HepG2 (cell line): ENCODE measurements around the gene ZBTB20. TPM values are rescaled to one million over a fixed set of nuclear protein-coding genes. Genes with fewer than 3 reads are reported as not detected.

Source experiments
- CEBPG ChIP-seq: IDR thresholded peaks from 2 replicates; pipeline ENCODE4 v1.6.1; 2016
- MIXL1 ChIP-seq: IDR thresholded peaks from 2 replicates; pipeline ENCODE4 v1.6.1; 2016
- REL ChIP-seq: sonication (generic); formaldehyde crosslinking; conservative IDR thresholded peaks from 2 replicates; pipeline ENCODE4 v1.8.0; 2022; ENCODE audit warnings: mild to moderate bottlenecking, missing genetic modification reagents, moderate library complexity
- SCMH1 ChIP-seq: sonication (generic); formaldehyde crosslinking; IDR thresholded peaks from 2 replicates; pipeline ENCODE4 v1.9.0; 2021; ENCODE audit warnings: missing genetic modification reagents, mild to moderate bottlenecking, borderline replicate concordance
- STAG1 ChIP-seq: sonication (generic); formaldehyde crosslinking; IDR thresholded peaks from 2 replicates; pipeline ENCODE4 v1.4.0; 2020; ENCODE audit warnings: missing genetic modification reagents
- TAF1 ChIP-seq: sonication (generic); formaldehyde crosslinking; IDR thresholded peaks from 2 replicates; pipeline ENCODE4 v1.4.0; 2020; ENCODE audit warnings: missing genetic modification reagents
- ZNF530 ChIP-seq: sonication (generic); formaldehyde crosslinking; IDR thresholded peaks from 2 replicates; pipeline ENCODE4 v1.5.0; 2020; ENCODE audit warnings: low read depth, mild to moderate bottlenecking, missing genetic modification reagents
- ZNF607 ChIP-seq: sonication (generic); formaldehyde crosslinking; IDR thresholded peaks from 2 replicates; pipeline ENCODE4 v1.5.1; 2020; ENCODE audit warnings: missing genetic modification reagents, mild to moderate bottlenecking, borderline replicate concordance
- polyA plus RNA-seq, 8 experiments: library from polyadenylated mRNA; depleted of rRNA in 3 of 8; stranded (reverse) in 7 of 8; unstranded in 1 of 8; fragments of >200 nt; fragmentation: Illumina TruSeq in 4 of 8; extraction: Trizol in 4 of 8; gene quantifications; 2 replicates each; pipeline versions ENCODE4 v1.2.1 to v1.2.3, GENCODE V29; 2011 to 2016; ENCODE audit warnings: low read depth in 4 of 8, missing spikeins in 1 of 8, mixed read lengths in 1 of 8; ENCODE audit not compliant: insufficient read depth in 1 of 8
- total RNA-seq, 5 experiments: library from RNA; depleted of rRNA; stranded (reverse); fragments of >200 nt; fragmentation: Illumina TruSeq; extraction: Trizol; gene quantifications; 2 replicates each; pipeline ENCODE4 v1.2.3, GENCODE V29; 2016; ENCODE audit warnings: low read depth in 1 of 5
- TF ChIP-seq, protein P1 (sequence below): sonication (generic); formaldehyde crosslinking; IDR thresholded peaks from 2 replicates; pipeline ENCODE4 v1.4.0; 2020; ENCODE audit warnings: missing genetic modification reagents, borderline replicate concordance
- TF ChIP-seq, protein P2 (sequence below): sonication (generic); IDR thresholded peaks from 2 replicates; pipeline ENCODE4 v1.6.1; 2016; ENCODE audit warnings: low read depth, borderline replicate concordance
- TF ChIP-seq, protein P3 (sequence below): sonication (generic); formaldehyde crosslinking; conservative IDR thresholded peaks from 2 replicates; pipeline ENCODE4 v1.8.0; 2022; ENCODE audit warnings: low read depth, missing genetic modification reagents
- TF ChIP-seq, protein P4 (sequence below): sonication (generic); formaldehyde crosslinking; IDR thresholded peaks from 2 replicates; pipeline ENCODE4 v1.5.0; 2020; ENCODE audit warnings: mild to moderate bottlenecking, missing genetic modification reagents, moderate library complexity
- TF ChIP-seq, protein P5 (sequence below): IDR thresholded peaks from 2 replicates; pipeline ENCODE4 v1.6.1; 2012; ENCODE audit warnings: low read depth, low read length, improper control_type of control experiment
- TF ChIP-seq, protein P6 (sequence below): sonication (generic); formaldehyde crosslinking; IDR thresholded peaks from 2 replicates; pipeline ENCODE4 v1.9.0; 2021; ENCODE audit warnings: missing genetic modification reagents, borderline replicate concordance

ZBTB20 gene
- total and polyA plus RNA-seq, 2 of the 13 experiments (the other 11 are each of a cell fraction or from before 2014, with no cell fraction given), result 1.9 to 8.8 TPM

DNA sequence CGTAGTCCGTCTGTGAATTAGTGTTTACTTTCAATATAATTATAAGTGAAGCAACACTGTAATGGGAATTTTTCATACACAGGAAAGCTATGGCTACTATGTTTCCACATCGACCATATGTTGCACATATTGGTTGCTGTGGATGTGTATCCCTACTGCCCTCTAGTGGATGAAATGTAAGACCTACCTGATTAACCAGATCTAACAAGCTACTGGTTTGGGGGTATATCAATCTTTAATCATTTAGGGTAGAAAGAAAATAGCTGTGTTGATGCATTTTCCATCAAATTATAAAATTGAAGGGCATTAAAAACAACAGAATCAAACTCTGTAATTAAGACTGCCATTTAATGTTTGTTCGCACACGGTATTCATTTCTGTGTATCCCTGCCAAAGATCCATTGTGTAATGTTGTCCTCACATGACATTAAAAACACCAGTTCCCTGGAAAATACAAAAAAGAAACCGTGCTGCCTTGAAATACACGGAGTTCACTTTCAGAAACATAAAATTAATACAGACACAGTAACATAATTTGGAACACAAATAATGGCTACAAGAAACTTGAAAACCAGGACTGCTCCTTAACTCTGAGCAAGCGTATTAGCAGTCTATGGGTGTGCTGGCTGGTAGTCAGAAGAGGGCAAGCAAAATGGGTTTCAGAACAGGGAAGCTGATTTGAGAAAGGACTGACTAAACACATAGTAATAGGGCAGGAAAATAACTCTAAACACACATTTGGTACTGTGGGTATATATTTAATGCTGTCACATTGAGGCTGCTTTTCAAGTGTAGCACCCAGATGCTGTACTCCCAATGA lies 728.2 kb downstream of the ZBTB20 start (continued):
- TF ChIP-seq, protein P1, sequence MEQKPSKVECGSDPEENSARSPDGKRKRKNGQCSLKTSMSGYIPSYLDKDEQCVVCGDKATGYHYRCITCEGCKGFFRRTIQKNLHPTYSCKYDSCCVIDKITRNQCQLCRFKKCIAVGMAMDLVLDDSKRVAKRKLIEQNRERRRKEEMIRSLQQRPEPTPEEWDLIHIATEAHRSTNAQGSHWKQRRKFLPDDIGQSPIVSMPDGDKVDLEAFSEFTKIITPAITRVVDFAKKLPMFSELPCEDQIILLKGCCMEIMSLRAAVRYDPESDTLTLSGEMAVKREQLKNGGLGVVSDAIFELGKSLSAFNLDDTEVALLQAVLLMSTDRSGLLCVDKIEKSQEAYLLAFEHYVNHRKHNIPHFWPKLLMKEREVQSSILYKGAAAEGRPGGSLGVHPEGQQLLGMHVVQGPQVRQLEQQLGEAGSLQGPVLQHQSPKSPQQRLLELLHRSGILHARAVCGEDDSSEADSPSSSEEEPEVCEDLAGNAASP (CRISPR knock-in tag), result peak; percentile 52; the same call in 1 of the 2 replicates
- TF ChIP-seq, protein P2, sequence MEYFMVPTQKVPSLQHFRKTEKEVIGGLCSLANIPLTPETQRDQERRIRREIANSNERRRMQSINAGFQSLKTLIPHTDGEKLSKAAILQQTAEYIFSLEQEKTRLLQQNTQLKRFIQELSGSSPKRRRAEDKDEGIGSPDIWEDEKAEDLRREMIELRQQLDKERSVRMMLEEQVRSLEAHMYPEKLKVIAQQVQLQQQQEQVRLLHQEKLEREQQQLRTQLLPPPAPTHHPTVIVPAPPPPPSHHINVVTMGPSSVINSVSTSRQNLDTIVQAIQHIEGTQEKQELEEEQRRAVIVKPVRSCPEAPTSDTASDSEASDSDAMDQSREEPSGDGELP, result peak; percentile 52; the same call in 1 of the 2 replicates
- TF ChIP-seq ZNF607 (CRISPR knock-in tag) (no peak), MIXL1 (peak; percentile 19; the same call in 1 of the 2 replicates), SCMH1 (CRISPR knock-in tag) (no peak), ZNF530 (CRISPR knock-in tag) (no peak), TAF1 (CRISPR knock-in tag) (no peak), STAG1 (CRISPR knock-in tag) (peak; percentile 61), CEBPG (CRISPR knock-in tag) (peak; percentile 43), REL (CRISPR knock-in tag) (no peak)
- TF ChIP-seq, protein P3, sequence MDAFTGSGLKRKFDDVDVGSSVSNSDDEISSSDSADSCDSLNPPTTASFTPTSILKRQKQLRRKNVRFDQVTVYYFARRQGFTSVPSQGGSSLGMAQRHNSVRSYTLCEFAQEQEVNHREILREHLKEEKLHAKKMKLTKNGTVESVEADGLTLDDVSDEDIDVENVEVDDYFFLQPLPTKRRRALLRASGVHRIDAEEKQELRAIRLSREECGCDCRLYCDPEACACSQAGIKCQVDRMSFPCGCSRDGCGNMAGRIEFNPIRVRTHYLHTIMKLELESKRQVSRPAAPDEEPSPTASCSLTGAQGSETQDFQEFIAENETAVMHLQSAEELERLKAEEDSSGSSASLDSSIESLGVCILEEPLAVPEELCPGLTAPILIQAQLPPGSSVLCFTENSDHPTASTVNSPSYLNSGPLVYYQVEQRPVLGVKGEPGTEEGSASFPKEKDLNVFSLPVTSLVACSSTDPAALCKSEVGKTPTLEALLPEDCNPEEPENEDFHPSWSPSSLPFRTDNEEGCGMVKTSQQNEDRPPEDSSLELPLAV (CRISPR knock-in tag), result no peak
- TF ChIP-seq, protein P4, sequence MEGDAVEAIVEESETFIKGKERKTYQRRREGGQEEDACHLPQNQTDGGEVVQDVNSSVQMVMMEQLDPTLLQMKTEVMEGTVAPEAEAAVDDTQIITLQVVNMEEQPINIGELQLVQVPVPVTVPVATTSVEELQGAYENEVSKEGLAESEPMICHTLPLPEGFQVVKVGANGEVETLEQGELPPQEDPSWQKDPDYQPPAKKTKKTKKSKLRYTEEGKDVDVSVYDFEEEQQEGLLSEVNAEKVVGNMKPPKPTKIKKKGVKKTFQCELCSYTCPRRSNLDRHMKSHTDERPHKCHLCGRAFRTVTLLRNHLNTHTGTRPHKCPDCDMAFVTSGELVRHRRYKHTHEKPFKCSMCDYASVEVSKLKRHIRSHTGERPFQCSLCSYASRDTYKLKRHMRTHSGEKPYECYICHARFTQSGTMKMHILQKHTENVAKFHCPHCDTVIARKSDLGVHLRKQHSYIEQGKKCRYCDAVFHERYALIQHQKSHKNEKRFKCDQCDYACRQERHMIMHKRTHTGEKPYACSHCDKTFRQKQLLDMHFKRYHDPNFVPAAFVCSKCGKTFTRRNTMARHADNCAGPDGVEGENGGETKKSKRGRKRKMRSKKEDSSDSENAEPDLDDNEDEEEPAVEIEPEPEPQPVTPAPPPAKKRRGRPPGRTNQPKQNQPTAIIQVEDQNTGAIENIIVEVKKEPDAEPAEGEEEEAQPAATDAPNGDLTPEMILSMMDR (CRISPR knock-in tag), result peak; percentile 75
- TF ChIP-seq, protein P5, sequence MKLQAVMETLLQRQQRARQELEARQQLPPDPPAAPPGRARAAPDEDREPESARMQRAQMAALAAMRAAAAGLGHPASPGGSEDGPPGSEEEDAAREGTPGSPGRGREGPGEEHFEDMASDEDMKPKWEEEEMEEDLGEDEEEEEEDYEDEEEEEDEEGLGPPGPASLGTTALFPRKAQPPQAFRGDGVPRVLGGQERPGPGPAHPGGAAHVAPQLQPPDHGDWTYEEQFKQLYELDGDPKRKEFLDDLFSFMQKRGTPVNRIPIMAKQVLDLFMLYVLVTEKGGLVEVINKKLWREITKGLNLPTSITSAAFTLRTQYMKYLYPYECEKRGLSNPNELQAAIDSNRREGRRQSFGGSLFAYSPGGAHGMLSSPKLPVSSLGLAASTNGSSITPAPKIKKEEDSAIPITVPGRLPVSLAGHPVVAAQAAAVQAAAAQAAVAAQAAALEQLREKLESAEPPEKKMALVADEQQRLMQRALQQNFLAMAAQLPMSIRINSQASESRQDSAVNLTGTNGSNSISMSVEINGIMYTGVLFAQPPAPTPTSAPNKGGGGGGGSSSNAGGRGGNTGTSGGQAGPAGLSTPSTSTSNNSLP, result peak; percentile 79
- TF ChIP-seq, protein P6, sequence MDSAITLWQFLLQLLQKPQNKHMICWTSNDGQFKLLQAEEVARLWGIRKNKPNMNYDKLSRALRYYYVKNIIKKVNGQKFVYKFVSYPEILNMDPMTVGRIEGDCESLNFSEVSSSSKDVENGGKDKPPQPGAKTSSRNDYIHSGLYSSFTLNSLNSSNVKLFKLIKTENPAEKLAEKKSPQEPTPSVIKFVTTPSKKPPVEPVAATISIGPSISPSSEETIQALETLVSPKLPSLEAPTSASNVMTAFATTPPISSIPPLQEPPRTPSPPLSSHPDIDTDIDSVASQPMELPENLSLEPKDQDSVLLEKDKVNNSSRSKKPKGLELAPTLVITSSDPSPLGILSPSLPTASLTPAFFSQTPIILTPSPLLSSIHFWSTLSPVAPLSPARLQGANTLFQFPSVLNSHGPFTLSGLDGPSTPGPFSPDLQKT (CRISPR knock-in tag), result no peak
- TF ChIP-seq, all 625 proteins: peak for 10
